GM12892 (cell line): ENCODE results near the gene CRYBG1.

Source experiments
- POLR2A ChIP-seq: IDR thresholded peaks from 2 replicates; pipeline ENCODE4 v1.6.1; 2011; ENCODE audit warnings: low read depth, low read length, control low read depth
- POLR2AphosphoS5 ChIP-seq: IDR thresholded peaks from 2 replicates; pipeline ENCODE4 v1.6.1; 2011; ENCODE audit warnings: low read depth, low read length, control low read depth
- TAF1 ChIP-seq: IDR thresholded peaks from 2 replicates; pipeline ENCODE4 v1.6.1; 2011; ENCODE audit warnings: low read depth, mild to moderate bottlenecking, control low read depth, low read length, borderline replicate concordance

DNA sequence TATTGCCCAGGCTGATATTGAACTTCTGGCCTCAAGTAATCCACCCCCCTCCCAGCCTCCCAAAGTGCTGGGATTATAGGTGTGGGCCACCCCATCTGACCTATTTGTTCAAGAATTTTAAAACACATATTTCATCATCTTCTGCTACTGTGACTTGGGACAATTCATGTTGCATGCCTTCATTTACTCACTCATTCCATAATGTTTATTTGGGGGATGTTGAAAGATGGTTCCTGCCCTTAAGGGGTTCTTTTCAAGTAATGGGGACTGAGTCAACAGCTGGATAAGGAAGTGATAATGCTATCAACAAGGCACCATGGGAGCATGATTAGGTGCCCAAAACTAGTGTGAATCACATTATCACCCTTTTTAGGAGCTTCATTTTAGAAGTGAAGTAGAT lies 62.0 kb downstream of the CRYBG1 start:
- TF ChIP-seq POLR2A (no peak), POLR2AphosphoS5 (no peak), TAF1 (no peak)
